Type B pancreatic cell (in vitro differentiated cells): ENCODE results near the gene RNF144B. TPM values are rescaled to one million over a fixed set of nuclear protein-coding genes. Genes with fewer than 3 reads are reported as not detected.
A peak's percentile ranks its signal among the peaks of the same experiment; 100 is the strongest.

Experiments used
- DNase-seq: peaks from one replicate; pipeline ENCODE4 v3.0.0; 2021; ENCODE audit warnings: mixed read lengths; ENCODE audit not compliant: unreplicated experiment; ENCODE audit errors: extremely low spot score
- H3K27ac Mint-ChIP-seq: 2 replicates; pipeline ENCODE4 v1.8.0; 2021; ENCODE audit warnings: mild to moderate bottlenecking, mixed read lengths
- H3K27me3 Mint-ChIP-seq: 2 replicates; pipeline ENCODE4 v1.8.0; 2021; ENCODE audit warnings: mixed read lengths
- H3K36me3 Mint-ChIP-seq: 2 replicates; pipeline ENCODE4 v1.8.0; 2021; ENCODE audit warnings: mixed read lengths
- H3K4me1 Mint-ChIP-seq: one replicate; pipeline ENCODE4 v1.8.0; 2021; ENCODE audit warnings: mixed read lengths; ENCODE audit not compliant: unreplicated experiment
- H3K4me3 Mint-ChIP-seq: 2 replicates; pipeline ENCODE4 v1.8.0; 2021; ENCODE audit warnings: mild to moderate bottlenecking, mixed read lengths
- H3K9me3 Mint-ChIP-seq: 2 replicates; pipeline ENCODE4 v1.8.0; 2021; ENCODE audit warnings: mixed read lengths
- CTCF ChIP-seq: fragments of 200-600 bp; sonication (generic); conservative IDR thresholded peaks from 2 replicates; pipeline ENCODE4 v1.5.0; 2021; ENCODE audit warnings: antibody characterized with exemption, mild to moderate bottlenecking
- total RNA-seq: library from RNA; stranded (reverse); gene quantifications from 2 replicates; pipeline ENCODE4 v1.2.1, GENCODE V29; 2021; ENCODE audit warnings: low replicate concordance

Gene RNF144B
- total RNA-seq, 1 donor from 2014 or later = 10.8 TPM

DNA sequence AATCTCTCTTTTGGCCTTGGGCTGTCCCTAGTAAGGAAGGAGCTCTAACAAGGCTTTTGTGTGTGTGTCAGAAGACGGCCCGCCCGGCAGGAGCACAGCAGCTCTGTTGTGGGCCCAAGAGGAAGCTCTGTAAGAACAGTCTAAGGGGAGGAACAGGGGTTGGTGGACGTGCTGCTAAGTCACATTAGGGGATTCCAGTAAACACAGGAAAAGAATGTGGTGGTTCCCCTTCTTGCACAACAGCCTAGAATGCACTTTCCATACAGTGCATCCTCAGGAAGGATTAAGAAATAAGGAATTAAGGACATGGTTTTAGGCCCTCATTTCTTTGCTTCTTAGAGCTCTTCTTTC is 114.5 kb downstream of the RNF144B start:
- Mint-ChIP-seq H3K4me3 (no peak overlapping the region), H3K27ac (no peak overlapping the region), H3K27me3 (peaks cover 3% of the 10 kb centered on the region), H3K9me3 (peaks cover 5% of the 10 kb centered on the region), H3K4me1 (peaks cover 13% of the 10 kb centered on the region), H3K36me3 (no peaks in the 10 kb centered on the region)
- no peak for TF ChIP-seq CTCF
- DNase-seq = no peak

DNA sequence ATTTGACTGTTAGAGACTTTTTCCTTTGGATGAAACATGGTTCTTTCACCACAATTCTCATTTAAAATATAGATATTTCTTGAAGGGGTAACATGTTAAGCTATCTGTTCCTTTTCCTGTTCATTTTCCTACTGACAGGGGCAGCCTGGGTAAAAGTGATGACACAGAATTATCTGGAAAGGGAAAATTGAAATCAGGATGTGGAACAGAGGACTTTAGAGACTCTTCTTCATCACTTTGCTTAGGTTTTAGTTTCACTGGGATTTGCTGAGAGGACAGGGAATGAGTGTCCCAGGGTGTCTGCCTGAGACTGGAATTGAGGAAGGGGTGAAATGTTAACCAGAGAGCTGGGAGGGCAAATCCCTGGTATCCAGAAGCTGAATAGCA is 116.0 kb downstream of the RNF144B start:
- H3K4me3 Mint-ChIP-seq = no peak overlapping the region
- H3K9me3 Mint-ChIP-seq = peaks cover 5% of the 10 kb centered on the region
- H3K27ac Mint-ChIP-seq = no peak overlapping the region
- peaks cover 3% of the 10 kb centered on the region for H3K27me3 Mint-ChIP-seq
- no peak for DNase-seq
- peaks cover 13% of the 10 kb centered on the region for H3K4me1 Mint-ChIP-seq
- no peaks in the 10 kb centered on the region for H3K36me3 Mint-ChIP-seq
- TF ChIP-seq CTCF = no peak

DNA sequence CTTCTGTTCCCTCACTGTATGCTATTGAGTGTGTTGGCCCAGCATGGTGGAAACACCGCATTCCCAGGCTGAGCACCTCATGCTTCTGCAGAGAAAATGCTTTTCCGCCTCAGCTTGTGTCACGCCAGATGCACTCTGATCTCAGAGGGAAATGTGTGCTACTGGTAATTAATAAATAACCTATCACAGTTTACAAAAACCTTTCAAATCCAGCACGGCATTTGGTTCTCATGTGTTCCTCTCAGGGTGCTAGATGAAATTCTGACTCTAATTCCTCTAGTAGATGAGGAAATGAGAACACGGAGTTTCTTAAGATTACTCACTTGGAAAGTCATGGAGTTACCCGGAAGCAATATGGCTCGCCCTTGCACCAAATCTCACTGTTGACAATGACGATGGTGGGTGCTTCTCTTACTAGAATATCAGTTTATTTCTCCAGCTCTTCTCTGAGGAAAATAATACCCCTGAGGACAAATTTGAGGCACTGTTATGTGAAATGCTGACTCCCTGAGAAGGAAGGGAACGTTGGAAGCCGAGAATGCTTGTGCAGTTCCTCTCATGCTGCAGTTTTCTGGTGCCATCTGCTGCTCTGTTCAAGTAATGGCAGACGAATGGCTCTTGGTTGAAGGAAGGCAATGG is 116.6 kb downstream of the RNF144B start:
- Mint-ChIP-seq H3K4me1 (peaks cover 13% of the 10 kb centered on the region), H3K9me3 (peaks cover 5% of the 10 kb centered on the region), H3K27me3 (peaks cover 3% of the 10 kb centered on the region), H3K36me3 (no peaks in the 10 kb centered on the region), H3K27ac (peak overlapping the region; percentile 12), H3K4me3 (peak overlapping the region; percentile 5)
- DNase-seq = no peak
- TF ChIP-seq CTCF = peak; percentile 93

DNA sequence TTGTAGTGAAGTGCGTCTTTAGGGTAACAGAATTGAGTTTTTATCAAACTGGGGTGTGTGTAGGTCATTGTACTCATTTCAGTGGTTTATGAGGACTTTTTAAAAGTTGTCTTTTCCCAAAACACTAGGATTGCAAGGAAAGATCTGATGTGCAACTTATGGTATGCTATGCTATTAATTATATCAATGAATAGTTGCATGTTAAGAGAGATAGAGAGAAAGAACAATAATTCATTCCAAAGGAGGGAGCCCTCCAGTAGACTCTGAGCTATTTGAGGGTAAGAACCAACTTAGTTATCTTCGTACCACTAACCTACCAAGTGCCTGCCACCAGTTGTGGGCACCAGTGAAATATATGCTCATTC is 117.1 kb downstream of the RNF144B start:
- peaks cover 3% of the 10 kb centered on the region for H3K27me3 Mint-ChIP-seq
- TF ChIP-seq CTCF = peak; percentile 7
- peaks cover 5% of the 10 kb centered on the region for H3K9me3 Mint-ChIP-seq
- no peaks in the 10 kb centered on the region for H3K36me3 Mint-ChIP-seq
- H3K4me3 Mint-ChIP-seq = no peak overlapping the region
- H3K4me1 Mint-ChIP-seq = peaks cover 13% of the 10 kb centered on the region
- no peak for DNase-seq
- peak overlapping the region; percentile 12 for H3K27ac Mint-ChIP-seq

GRCh38 chr6:18506382-18507017 is 119.3 kb downstream of the RNF144B start:
- Mint-ChIP-seq H3K9me3 (no peaks in the 10 kb centered on the region), H3K27me3 (peaks cover 3% of the 10 kb centered on the region), H3K4me1 (peaks cover 13% of the 10 kb centered on the region), H3K4me3 (no peak overlapping the region), H3K36me3 (no peaks in the 10 kb centered on the region), H3K27ac (no peak overlapping the region)
- DNase-seq = no peak
- TF ChIP-seq CTCF = no peak
